ENCODE results near the gene PDZK1IP1.

Gene PDZK1IP1

DNA sequence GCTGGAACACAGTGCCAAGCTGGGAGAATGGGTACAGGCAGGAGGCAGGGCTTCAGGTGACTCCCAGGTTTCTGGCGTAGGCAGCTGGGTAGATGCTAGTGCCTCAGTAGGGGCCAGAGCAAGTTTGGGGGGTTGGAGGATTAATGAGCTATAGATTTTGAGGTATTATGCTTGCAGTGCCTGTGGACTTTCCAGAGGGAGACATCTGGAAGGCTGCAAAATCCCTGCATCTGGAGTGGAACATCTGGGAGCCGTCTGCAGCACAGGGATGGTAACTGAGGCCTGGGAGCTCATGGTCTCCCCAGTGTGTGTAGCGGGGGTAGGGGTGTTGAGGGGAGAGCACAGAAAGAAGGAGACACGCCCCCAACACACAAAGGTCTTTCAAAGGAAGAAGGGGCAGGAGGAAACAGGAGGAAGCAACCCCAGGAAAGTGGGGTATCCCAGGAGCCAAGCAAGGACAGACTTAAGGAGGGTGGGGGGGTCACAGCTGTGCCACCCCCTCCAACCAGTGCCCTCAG, 2.2 kb upstream of the PDZK1IP1 start:
- Histone ChIP-seq H2AFZ (ENCODE audit: low read depth, low read length, severe bottlenecking) (no peak overlapping the region), H3K4me3 (ENCODE audit: insufficient read depth, low read length, poor library complexity, severe bottlenecking) (no peak overlapping the region), H3K9me3 (ENCODE audit: insufficient read depth, low read length) (no peaks in the 10 kb centered on the region), H4K20me1 (ENCODE audit: low read depth, low read length) (no peaks in the 10 kb centered on the region), H3K79me2 (ENCODE audit: insufficient read depth, low read length) (no peaks in the 10 kb centered on the region), H3F3A (ENCODE audit: insufficient read depth) (no peaks in the 10 kb centered on the region), H3K4me2 (ENCODE audit: low read depth, low read length, poor library complexity, severe bottlenecking) (no peak overlapping the region), H3K27ac (ENCODE audit: low read depth, low read length) (no peak overlapping the region), H3K9me2 (replicated peaks; ENCODE audit: insufficient read depth, low read length) (no peaks in the 10 kb centered on the region), H3K9ac (ENCODE audit: low read length) (no peak overlapping the region), H3K36me3 (ENCODE audit: low read length) (no peaks in the 10 kb centered on the region), H3K27me3 (ENCODE audit: low read length) (no peaks in the 10 kb centered on the region)
- TF ChIP-seq, protein P1, sequence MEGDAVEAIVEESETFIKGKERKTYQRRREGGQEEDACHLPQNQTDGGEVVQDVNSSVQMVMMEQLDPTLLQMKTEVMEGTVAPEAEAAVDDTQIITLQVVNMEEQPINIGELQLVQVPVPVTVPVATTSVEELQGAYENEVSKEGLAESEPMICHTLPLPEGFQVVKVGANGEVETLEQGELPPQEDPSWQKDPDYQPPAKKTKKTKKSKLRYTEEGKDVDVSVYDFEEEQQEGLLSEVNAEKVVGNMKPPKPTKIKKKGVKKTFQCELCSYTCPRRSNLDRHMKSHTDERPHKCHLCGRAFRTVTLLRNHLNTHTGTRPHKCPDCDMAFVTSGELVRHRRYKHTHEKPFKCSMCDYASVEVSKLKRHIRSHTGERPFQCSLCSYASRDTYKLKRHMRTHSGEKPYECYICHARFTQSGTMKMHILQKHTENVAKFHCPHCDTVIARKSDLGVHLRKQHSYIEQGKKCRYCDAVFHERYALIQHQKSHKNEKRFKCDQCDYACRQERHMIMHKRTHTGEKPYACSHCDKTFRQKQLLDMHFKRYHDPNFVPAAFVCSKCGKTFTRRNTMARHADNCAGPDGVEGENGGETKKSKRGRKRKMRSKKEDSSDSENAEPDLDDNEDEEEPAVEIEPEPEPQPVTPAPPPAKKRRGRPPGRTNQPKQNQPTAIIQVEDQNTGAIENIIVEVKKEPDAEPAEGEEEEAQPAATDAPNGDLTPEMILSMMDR (IDR thresholded peaks at IDR 0.05; ENCODE audit: insufficient read depth, low read length, poor library complexity, severe bottlenecking): no peak
- no peak for TF ChIP-seq EZH2phosphoT487 (conservative IDR thresholded peaks at IDR 0.05; ENCODE audit: low read length)

DNA sequence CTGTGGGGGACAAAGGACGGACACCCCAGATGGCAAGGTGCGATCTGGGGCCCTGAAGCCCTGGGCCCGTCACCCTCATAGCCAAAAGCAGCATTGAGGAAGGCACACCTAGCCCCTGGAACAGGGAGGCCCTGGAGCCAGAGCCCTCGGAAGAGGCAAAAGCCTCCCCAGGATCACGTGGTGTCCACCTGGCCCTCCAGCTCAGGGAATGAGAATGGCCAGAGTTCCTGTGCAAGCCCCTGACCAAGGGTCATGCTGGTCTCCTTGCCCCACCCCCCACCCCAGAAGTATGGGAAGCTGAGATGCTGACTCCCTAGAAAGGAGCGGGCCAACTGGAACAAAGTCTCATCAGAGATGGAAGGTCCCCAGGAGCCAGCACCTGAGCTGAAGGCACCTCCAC, 1.0 kb upstream of the PDZK1IP1 start:
- H3K79me2 ChIP-seq (ENCODE audit: insufficient read depth, low read length): no peaks in the 10 kb centered on the region
- H3K4me3 ChIP-seq (ENCODE audit: insufficient read depth, low read length, poor library complexity, severe bottlenecking): no peak overlapping the region
- H3K4me2 ChIP-seq (ENCODE audit: low read depth, low read length, poor library complexity, severe bottlenecking): no peak overlapping the region
- H3K9me3 ChIP-seq (ENCODE audit: insufficient read depth, low read length): no peaks in the 10 kb centered on the region
- no peak overlapping the region for H3K9ac ChIP-seq (ENCODE audit: low read length)
- H3K9me2 ChIP-seq (replicated peaks; ENCODE audit: insufficient read depth, low read length): no peaks in the 10 kb centered on the region
- no peaks in the 10 kb centered on the region for H3K27me3 ChIP-seq (ENCODE audit: low read length)
- no peaks in the 10 kb centered on the region for H3K36me3 ChIP-seq (ENCODE audit: low read length)
- H3K27ac ChIP-seq (ENCODE audit: low read depth, low read length): no peak overlapping the region
- no peak overlapping the region for H2AFZ ChIP-seq (ENCODE audit: low read depth, low read length, severe bottlenecking)
- H4K20me1 ChIP-seq (ENCODE audit: low read depth, low read length): no peaks in the 10 kb centered on the region
- TF ChIP-seq EZH2phosphoT487 (conservative IDR thresholded peaks at IDR 0.05; ENCODE audit: low read length): no peak
- TF ChIP-seq, protein P1 (IDR thresholded peaks at IDR 0.05; ENCODE audit: insufficient read depth, low read length, poor library complexity, severe bottlenecking): no peak
- no peaks in the 10 kb centered on the region for H3F3A ChIP-seq (ENCODE audit: insufficient read depth)

DNA sequence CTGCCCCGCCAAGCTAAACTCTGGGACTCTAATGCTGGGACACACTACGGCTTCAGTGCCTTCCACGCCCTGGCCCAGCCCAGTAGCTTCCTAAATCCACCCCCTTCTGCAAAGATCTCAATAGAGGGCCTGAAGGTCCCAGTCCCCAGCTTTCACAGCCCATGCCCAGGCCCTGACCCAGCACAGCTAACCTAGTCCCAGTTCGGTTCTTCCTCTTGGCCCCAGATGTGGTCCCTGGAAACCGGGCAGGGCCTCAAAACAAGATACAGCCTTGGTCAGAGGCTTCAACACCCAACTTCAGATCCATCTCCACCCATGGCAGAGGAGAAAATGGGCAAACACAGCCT, 646 bp upstream of the PDZK1IP1 start:
- TF ChIP-seq, protein P1 (IDR thresholded peaks at IDR 0.05; ENCODE audit: insufficient read depth, low read length, poor library complexity, severe bottlenecking): no peak
- no peak for TF ChIP-seq EZH2phosphoT487 (conservative IDR thresholded peaks at IDR 0.05; ENCODE audit: low read length)

More for the DNA sequence above, 646 bp upstream of the PDZK1IP1 start:
- Histone ChIP-seq H2AFZ (ENCODE audit: low read depth, low read length, severe bottlenecking) (no peak overlapping the region), H3K27ac (ENCODE audit: low read depth, low read length) (no peak overlapping the region), H3F3A (ENCODE audit: insufficient read depth) (no peaks in the 10 kb centered on the region), H3K9ac (ENCODE audit: low read length) (no peak overlapping the region), H3K27me3 (ENCODE audit: low read length) (no peaks in the 10 kb centered on the region), H3K4me2 (ENCODE audit: low read depth, low read length, poor library complexity, severe bottlenecking) (no peak overlapping the region), H3K9me3 (ENCODE audit: insufficient read depth, low read length) (no peaks in the 10 kb centered on the region), H3K4me3 (ENCODE audit: insufficient read depth, low read length, poor library complexity, severe bottlenecking) (no peak overlapping the region), H3K79me2 (ENCODE audit: insufficient read depth, low read length) (no peaks in the 10 kb centered on the region), H3K36me3 (ENCODE audit: low read length) (no peaks in the 10 kb centered on the region), H3K9me2 (replicated peaks; ENCODE audit: insufficient read depth, low read length) (no peaks in the 10 kb centered on the region), H4K20me1 (ENCODE audit: low read depth, low read length) (no peaks in the 10 kb centered on the region)

All from SU-DHL-6 (cell line).